ENCODE measurements around the gene KRTAP12-1.

Gene KRTAP12-1

DNA sequence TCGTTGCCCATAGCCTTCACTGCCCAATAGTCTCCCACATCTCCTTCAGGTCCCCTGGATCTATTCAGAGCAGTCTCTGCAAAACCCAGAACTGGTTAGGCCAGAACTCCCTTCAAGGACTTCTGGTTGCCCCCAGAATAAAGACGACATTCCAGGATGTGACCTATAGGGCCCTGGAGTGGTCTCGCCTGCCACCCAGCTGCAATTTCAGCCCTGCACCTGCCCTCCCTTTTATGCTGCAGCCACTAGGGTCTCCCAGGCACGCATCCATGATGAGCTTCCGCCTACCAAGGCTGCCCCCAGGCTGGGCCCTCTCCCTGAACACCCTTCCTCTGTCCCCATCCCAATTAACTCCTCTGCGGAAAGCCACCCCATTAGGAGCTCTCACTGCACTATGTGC is 36.6 kb upstream of the KRTAP12-1 start:
- FAIRE-seq (no peak), DNase-seq (ENCODE audit: insufficient read length, low spot score) (no peak)
- TF ChIP-seq POLR2A (IDR thresholded peaks at IDR 0.05; ENCODE audit: low read depth, low read length) = no peak

DNA sequence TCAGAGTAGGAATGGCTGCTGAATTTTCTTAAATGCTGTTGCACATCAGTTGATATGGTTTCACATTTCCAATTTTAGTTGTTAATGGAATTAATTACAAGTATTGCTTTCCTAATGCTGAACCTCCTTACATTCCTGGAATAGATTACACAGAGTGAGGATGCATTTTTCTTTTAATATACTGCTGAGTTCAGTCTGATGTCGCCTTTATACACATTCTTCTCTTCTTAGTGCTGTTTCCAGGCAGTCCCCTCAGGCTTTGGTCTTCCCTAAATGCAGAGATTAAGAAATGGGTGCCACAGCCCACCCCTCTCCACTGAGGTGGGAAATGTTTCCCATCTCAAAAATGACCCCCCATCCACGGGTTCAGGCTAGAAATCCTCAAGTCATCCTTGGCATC is 36.1 kb upstream of the KRTAP12-1 start:
- no peak for TF ChIP-seq POLR2A (IDR thresholded peaks at IDR 0.05; ENCODE audit: low read depth, low read length)
- FAIRE-seq = no peak
- no peak for DNase-seq (ENCODE audit: insufficient read length, low spot score)

DNA sequence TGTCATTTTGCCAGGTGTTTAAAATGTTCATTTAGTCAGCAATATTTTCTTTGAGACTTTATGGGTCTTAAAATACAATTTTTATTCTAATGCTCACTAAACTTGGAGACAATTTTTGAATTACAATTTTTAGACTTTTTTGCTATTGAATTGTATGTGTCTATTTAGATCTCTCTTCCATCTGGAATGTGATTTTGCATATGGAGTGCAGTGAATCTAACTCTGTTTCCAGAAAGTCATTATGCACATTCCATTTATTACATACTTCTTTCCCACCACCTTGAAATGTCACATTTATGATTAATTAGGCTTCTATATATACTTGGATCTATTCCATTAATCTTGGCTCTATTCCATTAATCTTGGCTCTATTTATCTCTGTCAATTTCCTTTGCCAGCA is 35.0 kb upstream of the KRTAP12-1 start:
- TF ChIP-seq POLR2A (IDR thresholded peaks at IDR 0.05; ENCODE audit: low read depth, low read length) = no peak
- no peak for FAIRE-seq
- DNase-seq (ENCODE audit: insufficient read length, low spot score) = no peak

DNA sequence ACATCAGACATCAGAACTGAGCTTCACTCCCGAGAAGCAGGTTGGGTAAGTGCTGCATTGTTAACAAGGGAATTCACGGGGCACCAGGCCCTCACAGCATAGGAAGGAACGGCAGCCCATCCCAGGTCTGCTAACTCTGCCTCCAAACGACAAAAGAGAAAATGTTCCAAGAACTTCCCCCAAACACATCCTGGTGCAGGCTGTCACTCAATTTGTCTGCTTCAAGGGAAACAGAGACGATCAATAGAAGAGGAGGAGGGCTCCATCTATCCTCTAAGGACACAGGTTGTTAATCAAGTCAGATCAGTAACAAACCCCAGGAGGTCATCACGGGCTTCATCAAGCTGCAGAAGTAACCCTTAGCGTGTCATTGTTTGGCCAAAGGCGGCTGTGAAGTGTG is 32.9 kb upstream of the KRTAP12-1 start:
- no peak for DNase-seq (ENCODE audit: insufficient read length, low spot score)
- no peak for FAIRE-seq
- TF ChIP-seq POLR2A (IDR thresholded peaks at IDR 0.05; ENCODE audit: low read depth, low read length) = no peak

DNA sequence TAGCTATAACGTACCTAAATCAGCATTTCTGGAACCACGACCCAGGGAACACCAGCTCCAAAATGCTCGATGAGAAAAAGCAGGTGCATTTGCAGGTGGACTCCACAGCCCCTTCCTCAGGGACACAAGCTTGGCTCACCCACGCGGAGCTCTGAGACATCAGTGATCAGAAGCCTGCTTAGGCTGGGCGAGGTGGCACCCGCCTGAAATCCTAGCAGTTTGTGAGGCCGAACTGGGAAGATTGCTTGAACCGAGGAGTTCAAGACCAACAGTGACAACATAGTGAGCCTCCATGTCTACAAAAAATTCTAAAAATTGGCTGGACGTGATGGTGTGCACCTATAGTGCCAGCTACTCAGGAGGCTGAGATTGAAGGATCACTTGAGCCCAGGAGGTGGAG is 31.9 kb upstream of the KRTAP12-1 start:
- DNase-seq (ENCODE audit: insufficient read length, low spot score) (no peak), FAIRE-seq (no peak)
- TF ChIP-seq POLR2A (IDR thresholded peaks at IDR 0.05; ENCODE audit: low read depth, low read length) = no peak

DNA sequence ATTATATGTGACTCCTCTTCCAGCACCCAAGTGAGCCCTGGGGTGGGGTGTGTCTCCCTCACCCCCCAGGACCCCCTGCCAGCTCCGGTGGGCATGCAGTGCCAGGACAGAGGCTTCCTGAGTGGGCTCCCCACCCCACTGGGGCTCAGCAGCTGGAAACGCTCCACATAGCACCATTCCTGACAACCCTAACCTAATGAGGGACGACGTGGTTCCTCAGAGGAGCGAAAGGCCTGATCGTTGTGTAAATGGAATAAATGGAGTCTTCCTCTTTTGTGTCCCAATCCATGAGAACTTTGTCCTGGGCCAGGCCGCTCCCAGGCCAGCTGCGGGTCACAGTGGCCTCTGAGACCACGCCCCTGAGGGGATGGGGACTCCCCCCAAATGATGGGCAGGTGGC is 31.2 kb upstream of the KRTAP12-1 start:
- no peak for TF ChIP-seq POLR2A (IDR thresholded peaks at IDR 0.05; ENCODE audit: low read depth, low read length)
- no peak for DNase-seq (ENCODE audit: insufficient read length, low spot score)
- no peak for FAIRE-seq

DNA sequence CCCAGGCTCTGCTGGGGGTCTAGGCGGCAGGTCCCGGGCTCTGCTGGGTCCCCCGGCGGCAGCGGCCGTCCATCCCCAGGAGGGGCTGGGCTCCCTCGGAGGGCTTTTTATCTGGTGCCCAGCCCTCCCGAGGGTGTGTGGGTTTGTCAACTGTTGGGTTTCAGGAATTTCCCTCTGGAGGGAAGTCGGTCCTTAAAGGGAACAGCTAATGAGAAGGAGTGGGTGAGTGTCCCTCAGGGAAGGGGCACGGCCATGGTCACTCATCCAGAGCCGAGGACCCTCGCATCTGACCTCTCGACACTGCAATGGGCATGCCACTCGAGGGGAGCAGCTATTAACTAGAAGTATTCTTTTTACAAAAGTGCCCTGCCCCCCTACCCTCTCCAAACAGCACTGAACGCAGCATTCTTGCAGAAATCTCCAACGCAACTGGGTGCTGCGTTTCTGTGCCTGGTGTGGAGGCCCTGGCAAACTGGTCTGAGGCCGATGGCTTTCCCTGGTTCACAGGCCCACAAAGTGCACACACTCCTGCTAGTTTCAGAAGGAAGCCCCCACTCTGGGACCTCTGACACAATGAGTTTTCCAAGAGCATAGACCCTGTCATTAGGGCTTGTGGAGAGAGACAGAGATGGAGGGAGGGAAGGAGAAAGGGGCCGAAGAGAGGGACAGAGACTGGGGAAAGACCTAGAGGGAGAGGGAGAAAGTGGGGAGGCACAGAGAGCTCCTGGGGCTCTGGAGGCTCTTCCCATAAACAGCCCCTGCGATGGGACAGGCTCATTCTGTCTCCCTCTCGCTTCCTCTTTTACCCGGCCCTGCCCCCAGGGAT is 30.5 kb upstream of the KRTAP12-1 start:
- TF ChIP-seq POLR2A (IDR thresholded peaks at IDR 0.05; ENCODE audit: low read depth, low read length) = no peak
- no peak for FAIRE-seq
- no peak for DNase-seq (ENCODE audit: insufficient read length, low spot score)

DNA sequence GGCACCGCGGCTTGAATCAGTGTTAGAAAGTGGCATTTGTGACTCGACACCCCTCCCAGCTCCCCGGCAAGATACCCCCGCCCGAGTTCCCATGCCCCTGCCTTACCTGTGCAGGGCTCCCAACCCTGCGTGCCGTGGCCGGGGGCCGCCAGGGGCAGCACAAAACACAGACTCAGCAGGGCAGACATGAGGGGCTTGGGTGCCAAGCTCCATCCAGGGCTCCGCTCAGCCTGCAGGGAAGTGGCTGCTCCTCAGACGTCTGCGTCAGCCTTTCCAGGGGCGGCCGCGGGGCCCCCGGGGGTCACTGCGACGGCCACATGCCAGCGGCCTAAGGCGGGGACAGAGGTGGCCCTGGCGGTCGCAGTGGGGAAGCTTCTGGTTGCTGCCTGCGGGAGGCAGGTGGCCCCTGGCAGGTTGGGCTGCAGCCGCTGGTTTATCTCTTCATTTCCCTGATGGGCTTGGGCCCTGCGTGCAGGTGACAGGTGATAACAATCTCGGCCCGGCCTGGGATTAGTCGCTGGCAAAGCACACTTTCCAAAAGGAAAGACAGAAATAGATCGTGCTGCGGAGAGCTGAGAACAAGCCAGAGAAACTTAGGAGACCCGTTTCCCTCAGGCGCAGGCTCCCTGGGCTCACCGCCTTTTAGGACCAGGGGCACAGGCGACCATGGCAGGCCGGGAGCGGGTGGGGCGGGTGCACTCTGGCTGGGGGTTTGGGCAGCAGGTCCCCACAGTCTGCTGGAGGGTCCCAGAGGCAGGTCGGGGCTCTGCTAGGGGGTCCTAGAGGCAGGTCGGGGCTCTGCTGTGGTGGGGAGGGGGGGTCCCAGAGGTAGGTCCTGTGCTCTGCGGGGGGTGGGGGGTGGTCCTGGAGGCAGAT is 29.6 kb upstream of the KRTAP12-1 start, which contains the start of gene TSPEAR:
Gene TSPEAR, minus strand, starts transcription at position 246 of the 876 bp plus-strand sequence. Its CDS starts 58 bp downstream, at position 188.
- DNase-seq (ENCODE audit: insufficient read length, low spot score) = no peak
- FAIRE-seq = no peak
- TF ChIP-seq POLR2A (IDR thresholded peaks at IDR 0.05; ENCODE audit: low read depth, low read length) = no peak

DNA sequence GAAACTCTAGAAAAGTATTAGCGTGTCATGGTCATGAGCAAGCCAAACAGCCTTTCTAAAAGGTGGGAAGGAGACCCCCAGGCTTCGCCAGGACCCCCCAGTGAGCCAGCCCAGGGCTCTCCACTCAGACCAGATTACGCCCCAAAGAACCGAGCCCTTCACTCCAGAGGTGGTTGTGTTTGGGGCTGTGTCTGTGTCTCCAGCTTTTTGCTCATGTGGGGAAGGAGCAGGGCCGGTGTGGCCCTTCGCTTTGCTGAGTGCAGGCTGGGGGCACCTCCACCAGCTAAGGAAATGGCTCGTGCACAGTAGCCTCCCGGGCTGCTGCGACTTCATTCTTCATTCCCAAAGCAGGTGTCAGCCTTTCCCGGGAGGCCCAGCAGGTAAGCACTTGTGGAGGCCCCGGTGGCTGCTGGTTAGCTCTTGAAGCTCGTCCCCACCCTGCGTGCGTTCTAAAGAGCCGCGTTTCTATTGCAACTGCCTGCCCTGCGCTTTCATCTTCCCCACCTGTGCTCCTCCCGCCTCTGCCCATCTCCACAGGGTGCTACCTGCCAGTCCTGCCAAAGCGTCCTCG is 28.9 kb upstream of the KRTAP12-1 start:
- TF ChIP-seq POLR2A (IDR thresholded peaks at IDR 0.05; ENCODE audit: low read depth, low read length) = no peak
- DNase-seq (ENCODE audit: insufficient read length, low spot score) (no peak), FAIRE-seq (no peak)

DNA sequence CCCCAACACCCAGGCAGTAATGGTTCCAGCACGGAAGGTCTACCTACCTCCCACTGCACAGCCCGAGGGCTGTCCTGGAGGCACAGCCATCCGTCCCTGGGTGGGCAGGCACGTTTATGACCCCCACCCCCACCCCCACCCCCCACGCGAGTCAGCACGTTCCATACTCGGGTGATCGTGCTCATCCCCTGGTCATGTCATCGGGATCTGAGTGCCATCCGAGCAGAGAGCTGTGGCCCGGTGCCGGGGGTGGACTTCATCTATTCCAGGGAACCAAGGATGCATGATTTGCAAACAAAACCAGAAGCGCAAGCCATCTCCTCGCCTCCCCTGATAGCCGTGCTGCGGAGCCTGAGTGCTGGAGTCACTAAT is 28.3 kb upstream of the KRTAP12-1 start:
- no peak for TF ChIP-seq POLR2A (IDR thresholded peaks at IDR 0.05; ENCODE audit: low read depth, low read length)
- DNase-seq (ENCODE audit: insufficient read length, low spot score) = no peak
- FAIRE-seq = no peak

DNA sequence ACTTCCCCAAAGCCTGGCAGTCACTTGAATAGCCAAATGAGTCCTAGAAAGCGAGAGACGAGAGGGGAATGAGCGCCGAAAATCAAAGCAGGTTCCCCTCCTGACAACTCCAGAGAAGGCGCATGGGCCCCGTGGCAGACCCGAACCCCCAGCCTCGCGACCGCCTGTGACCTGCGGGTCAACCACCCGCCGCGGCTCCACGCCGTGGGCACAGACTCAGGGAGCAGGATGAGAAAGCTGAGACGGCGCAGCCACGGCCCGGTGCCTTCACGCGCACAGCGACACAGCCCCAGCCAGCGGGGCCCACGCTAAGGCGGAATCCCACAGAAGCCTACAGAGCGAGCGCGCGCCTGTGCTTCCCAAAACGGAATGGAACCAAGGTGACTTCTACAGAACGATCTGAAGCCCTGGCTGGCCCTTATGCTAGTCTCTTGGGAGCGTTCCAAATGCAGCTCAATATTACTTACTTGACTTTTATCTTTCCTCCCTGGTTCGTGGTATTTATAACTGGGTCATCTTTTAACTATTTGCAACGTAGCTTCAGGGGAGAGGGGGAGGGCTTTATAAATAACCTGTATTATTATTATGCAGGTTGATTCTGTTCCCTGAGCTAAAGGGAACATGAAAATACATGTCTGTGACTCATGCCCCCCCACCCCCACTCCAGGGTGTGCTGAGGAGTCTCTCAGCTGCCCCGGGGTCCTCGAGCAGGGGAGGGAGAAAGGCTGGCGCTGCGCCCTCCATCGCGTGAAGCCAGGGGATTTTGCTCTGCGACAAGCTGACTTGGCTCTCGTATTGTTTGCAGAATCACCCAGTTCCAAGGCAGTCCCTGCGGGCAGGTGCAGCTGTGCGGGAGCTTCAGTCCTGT is 27.7 kb upstream of the KRTAP12-1 start:
- DNase-seq (ENCODE audit: insufficient read length, low spot score) = no peak
- no peak for FAIRE-seq
- TF ChIP-seq POLR2A (IDR thresholded peaks at IDR 0.05; ENCODE audit: low read depth, low read length) = no peak

DNA sequence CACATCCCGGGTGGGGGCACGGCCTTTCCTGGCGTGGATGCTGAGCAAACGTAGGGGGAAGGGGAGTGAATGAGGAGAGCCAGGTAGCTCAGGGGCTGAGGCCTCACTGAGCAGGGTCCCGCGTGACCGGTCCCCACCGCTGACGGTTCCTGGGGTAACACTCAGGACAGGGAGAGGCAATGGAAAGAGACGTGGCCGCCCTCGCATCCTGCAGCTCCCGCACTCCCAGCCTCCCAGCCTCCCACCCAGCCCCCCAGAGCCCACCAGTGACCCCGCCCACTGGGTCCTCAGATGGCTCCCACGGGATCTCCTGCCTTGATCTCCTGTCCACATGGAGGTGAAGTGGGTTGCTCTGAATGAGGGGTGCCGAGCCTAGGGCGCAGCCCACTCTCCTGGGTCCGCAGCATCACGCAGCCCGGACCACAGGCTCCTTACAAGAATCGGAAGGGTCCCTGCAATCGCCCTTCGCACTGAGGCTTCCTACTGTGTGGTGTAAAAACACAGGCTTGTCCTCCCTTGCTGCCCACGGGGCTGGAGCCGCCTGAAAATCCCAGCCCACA is 27.0 kb upstream of the KRTAP12-1 start:
- no peak for DNase-seq (ENCODE audit: insufficient read length, low spot score)
- TF ChIP-seq POLR2A (IDR thresholded peaks at IDR 0.05; ENCODE audit: low read depth, low read length) = no peak
- FAIRE-seq = no peak

DNA sequence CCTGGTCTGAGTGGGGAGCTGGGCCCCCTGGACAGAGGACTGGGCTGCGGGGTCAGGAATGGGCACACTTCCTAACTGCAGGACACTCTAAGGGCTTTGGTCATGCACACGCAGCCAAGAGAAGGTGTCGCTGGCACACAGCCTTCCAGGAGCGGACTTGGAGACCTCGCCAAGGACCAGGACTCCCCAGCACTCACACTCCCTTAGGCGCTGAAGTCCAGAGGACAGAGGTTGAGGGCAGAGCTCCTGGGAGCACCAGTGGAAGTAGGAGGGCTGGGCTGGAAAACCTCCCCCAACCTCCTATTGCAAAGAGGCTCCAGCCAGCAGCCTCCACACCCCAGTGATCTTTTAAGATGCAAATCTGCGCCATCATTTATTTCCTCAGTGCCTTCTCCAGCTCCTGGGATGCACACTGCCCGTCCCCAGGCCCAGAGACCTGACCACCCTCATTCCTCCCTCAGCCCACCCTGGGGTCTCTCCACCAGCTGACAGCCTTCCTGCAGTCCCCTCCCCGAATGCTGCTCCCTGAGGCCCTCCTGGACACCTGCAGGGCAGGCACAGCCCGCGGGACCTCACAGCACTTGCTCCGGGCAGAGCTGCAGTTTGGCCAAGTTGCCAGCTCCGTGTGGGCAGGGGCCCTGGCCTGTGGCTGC is 26.4 kb upstream of the KRTAP12-1 start:
- TF ChIP-seq POLR2A (IDR thresholded peaks at IDR 0.05; ENCODE audit: low read depth, low read length) = no peak
- FAIRE-seq = no peak

More for the DNA sequence above, 26.4 kb upstream of the KRTAP12-1 start:
- DNase-seq (ENCODE audit: insufficient read length, low spot score) = no peak

All from H54 (cell line).